Stomach (tissue), 9 donors: ENCODE results near the gene TBL3. TPM values are rescaled to one million over a fixed set of nuclear protein-coding genes. Genes with fewer than 3 reads are reported as not detected.

Experiments
- DNase-seq, 2 donors: peaks; one replicate each; pipeline versions ENCODE4 v3.0.0 to v3.0.0-alpha.2; 2013 to 2019
- H3K27ac ChIP-seq, 5 donors: fragments of 200-600 bp in 4 of 5; sonication (generic) in 4 of 5; one replicate each; pipeline ENCODE4 v1.5.1; 2013 to 2019; ENCODE audit warnings: mild to moderate bottlenecking in 1 of 5, moderate library complexity in 1 of 5
- H3K27me3 ChIP-seq, 3 donors: fragments of 200-600 bp; sonication (generic); one replicate each; pipeline ENCODE4 v1.5.1; 2017 to 2019; ENCODE audit warnings: mixed run types in 1 of 3
- H3K36me3 ChIP-seq, 4 donors: fragments of 200-600 bp; sonication (generic); 1 replicate in 3 of 4; 2 replicates in 1 of 4; pipeline ENCODE4 v1.5.1; 2016 to 2019
- H3K4me1 ChIP-seq, 4 donors: fragments of 200-600 bp; sonication (generic); one replicate each; pipeline ENCODE4 v1.5.1; 2016 to 2019
- H3K4me3 ChIP-seq, 4 donors: fragments of 200-600 bp; sonication (generic) in 3 of 4; one replicate each; pipeline ENCODE4 v1.5.1; 2016 to 2019; ENCODE audit warnings: mild to moderate bottlenecking in 1 of 4
- H3K9me3 ChIP-seq, 4 donors: fragments of 200-600 bp; sonication (generic); one replicate each; pipeline ENCODE4 v1.5.1; 2016 to 2019
- CTCF ChIP-seq, 7 experiments: fragments of 450-650 bp in 4 of 7; fragments of 200-600 bp in 3 of 7; sonication (generic) in 3 of 7; IDR thresholded peaks; one replicate each; pipeline ENCODE4 v1.5.1; 2016 to 2019; ENCODE audit warnings: antibody characterized with exemption in 7 of 7, control low read depth in 2 of 7, mild to moderate bottlenecking in 1 of 7
- EP300 ChIP-seq: sonication (generic); formaldehyde crosslinking; IDR thresholded peaks from one replicate; pipeline ENCODE4 v1.6.1; 2017; ENCODE audit warnings: antibody characterized with exemption
- POLR2A ChIP-seq, 4 donors: fragments of 450-650 bp; IDR thresholded peaks; one replicate each; pipeline ENCODE4 v1.6.1; 2016; ENCODE audit warnings: antibody characterized with exemption in 4 of 4, control low read depth in 2 of 4, mild to moderate bottlenecking in 1 of 4, moderate library complexity in 1 of 4
- POLR2AphosphoS5 ChIP-seq, 3 donors: sonication (generic); formaldehyde crosslinking; IDR thresholded peaks; one replicate each; pipeline ENCODE4 v1.6.1; 2016; ENCODE audit warnings: antibody characterized with exemption in 3 of 3
- WGBS, 5 donors: extraction: QIAGEN DNeasy Blood & Tissue Kit in 3 of 5; methylation state at CpG; one replicate each; pipeline versions ENCODE4 v1.1.5 to v1.1.7; 2013 to 2018; 5-methylcytosine and 5-hydroxymethylcytosine counted together
- intact Hi-C: fragments of 100-400 bp; cut with DNase I; formaldehyde crosslinking; loops from one replicate; pipeline ENCODE4 v1.15.1; 2023; ENCODE audit warnings: low total_unique reads
- polyA plus RNA-seq, 3 donors: library from polyadenylated mRNA; stranded (reverse); fragments of 200-250 nt; gene quantifications; one replicate each; pipeline ENCODE4 v1.2.3, GENCODE V29; 2013
- total RNA-seq, 5 donors: library from RNA; depleted of rRNA; stranded (reverse); fragments of >200 nt; gene quantifications; one replicate each; pipeline versions ENCODE4 v1.1.0 to v1.2.3, GENCODE V29; 2014 to 2016
- donor health status: healthy with polysubstance abuse.
- donor health status: Bipolar disorder and iron deficiency.
- donor health status: healthy.

Gene TBL3
- total and polyA plus RNA-seq, 8 donors, result 9.4 to 174 (median 40.8) TPM

- H3K4me3 ChIP-seq, result peak overlapping the region in 2 of 4 donors; percentile 78 to 94
- intact Hi-C loops, result no loop called here
- H3K36me3 ChIP-seq, result peaks cover 30 to 47% (median 46%) of the 10 kb centered on the region in 4 donors
- H3K27ac ChIP-seq, result peak overlapping the region in 2 of 5 donors; percentile 43 to 91
- H3K4me1 ChIP-seq, result peaks cover 19 to 49% (median 29%) of the 10 kb centered on the region in 4 donors
- H3K9me3 ChIP-seq, result no peaks in the 10 kb centered on the region
- TF ChIP-seq POLR2AphosphoS5 (IDR thresholded peaks at IDR 0.05), result no peak
- TF ChIP-seq POLR2A (IDR thresholded peaks at IDR 0.05), result no peak
- no peak for TF ChIP-seq CTCF (IDR thresholded peaks at IDR 0.05)
- no peak for TF ChIP-seq EP300
- no peaks in the 10 kb centered on the region for H3K27me3 ChIP-seq
- 73 to 88% (median 87%) methylated on average over 23 of the region's 23 CpGs for WGBS, 5 donors
- peak in 1 of 2 donors; percentile 53 for DNase-seq
These were observed 31.3 kb upstream of the TBL3 start for GRCh38 chr16:1940273-1941161.

- no peak for DNase-seq
- Histone ChIP-seq H3K9me3 (no peaks in the 10 kb centered on the region), H3K4me3 (peak overlapping the region; percentile 74 to 94 (median 86)), H3K27me3 (no peaks in the 10 kb centered on the region), H3K36me3 (peaks cover 30 to 47% (median 46%) of the 10 kb centered on the region in 4 donors), H3K27ac (peak overlapping the region in 4 of 5 donors; percentile 78 to 91 (median 90)), H3K4me1 (peaks cover 19 to 45% (median 29%) of the 10 kb centered on the region in 4 donors)
- WGBS, 5 donors, result 78 to 88% (median 85%) methylated on average over 22 to 30 of the region's 30 CpGs
- no peak for TF ChIP-seq POLR2A (IDR thresholded peaks at IDR 0.05)
- no peak for TF ChIP-seq EP300
- TF ChIP-seq POLR2AphosphoS5 (IDR thresholded peaks at IDR 0.05), result no peak
- TF ChIP-seq CTCF (IDR thresholded peaks at IDR 0.05), result no peak
- intact Hi-C loops, result no loop called here
These were observed 30.4 kb upstream of the TBL3 start for GRCh38 chr16:1941162-1942046.

- peaks cover 19 to 45% (median 29%) of the 10 kb centered on the region in 4 donors for H3K4me1 ChIP-seq
- H3K27me3 ChIP-seq, result no peaks in the 10 kb centered on the region
- no peak for TF ChIP-seq EP300
- no peak for TF ChIP-seq CTCF (IDR thresholded peaks at IDR 0.05)
- no peak for TF ChIP-seq POLR2A (IDR thresholded peaks at IDR 0.05)
- TF ChIP-seq POLR2AphosphoS5 (IDR thresholded peaks at IDR 0.05), result no peak
- H3K9me3 ChIP-seq, result no peaks in the 10 kb centered on the region
- peaks cover 30 to 41% (median 40%) of the 10 kb centered on the region in 4 donors for H3K36me3 ChIP-seq
- H3K4me3 ChIP-seq, result peak overlapping the region; percentile 74 to 94 (median 86)
- peak in 1 of 2 donors; percentile 49 for DNase-seq
- intact Hi-C loops, result no loop called here
- WGBS, 5 donors, result 10 to 15% (median 12%) methylated on average over 14 to 17 of the region's 17 CpGs
- H3K27ac ChIP-seq, result peak overlapping the region; percentile 69 to 91 (median 88)
These were observed 29.6 kb upstream of the TBL3 start for GRCh38 chr16:1942047-1942809.
